ENCODE data around the gene SPAG16. TPM values are rescaled to one million over a fixed set of nuclear protein-coding genes. Genes with fewer than 3 reads are reported as not detected.

The SPAG16 gene
- total and polyA plus RNA-seq, 2 donors (not counting 1 experiment from before 2014, with no cell fraction given) = 3.4 to 8.6 TPM

DNA sequence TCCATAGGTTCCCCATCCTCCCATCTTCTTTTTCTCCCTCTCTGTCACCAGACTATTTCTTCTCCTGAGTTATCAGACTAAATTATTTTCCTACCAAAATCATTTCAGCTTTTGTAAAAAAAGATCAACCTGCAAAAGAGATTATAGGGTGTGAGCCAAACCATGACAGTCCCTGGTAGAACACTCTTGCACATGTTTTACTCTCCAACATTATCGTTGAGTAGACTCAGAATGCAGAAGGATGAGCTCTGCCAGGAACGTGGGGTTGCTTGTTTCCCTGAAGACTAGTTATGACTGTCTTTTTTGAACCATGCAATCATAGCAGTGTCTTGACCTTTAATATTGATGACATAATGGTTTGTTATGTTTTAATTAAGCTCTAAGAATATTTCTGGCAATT lies 766.5 kb downstream of the SPAG16 start:
- CTCF ChIA-PET = no interaction called here
- Histone ChIP-seq H2AFZ (ENCODE audit: insufficient read depth, low read depth, low read length, poor library complexity, severe bottlenecking) (no peak overlapping the region), H3K9me3 (ENCODE audit: control extremely low read depth in 1 of 3, control insufficient read depth in 2 of 3, insufficient read depth in 1 of 3, low read length in 2 of 3) (no peaks in the 10 kb centered on the region), H3K4me2 (replicated peaks; ENCODE audit: low read depth, low read length, poor library complexity, severe bottlenecking) (no peak overlapping the region), H3K36me3 (replicated peaks in 1 of 2; ENCODE audit: control extremely low read depth in 1 of 2, control insufficient read depth in 1 of 2, extremely low read depth in 1 of 2, insufficient read depth in 2 of 2, low read length in 1 of 2) (no peaks in the 10 kb centered on the region), H3K27ac (ENCODE audit: low read length in 2 of 2) (no peak overlapping the region), H3K27me3 (replicated peaks in 1 of 4; ENCODE audit: control extremely low read depth in 1 of 4, control insufficient read depth in 3 of 4, insufficient read depth in 4 of 4, low read length in 3 of 4) (no peaks in the 10 kb centered on the region), H3K4me1 (ENCODE audit: control insufficient read depth in 2 of 2, insufficient read depth in 2 of 2, low read length in 2 of 2) (no peaks in the 10 kb centered on the region), H4K20me1 (ENCODE audit: control insufficient read depth, insufficient read depth, low read length, poor library complexity, severe bottlenecking) (no peaks in the 10 kb centered on the region), H3K79me2 (ENCODE audit: control insufficient read depth, insufficient read depth, low read length) (no peaks in the 10 kb centered on the region), H3K9ac (ENCODE audit: low read length) (no peak overlapping the region), H3K4me3 (ENCODE audit: control extremely low read depth in 1 of 5, extremely low read depth in 1 of 5, insufficient read depth in 1 of 5, low read depth in 2 of 5, low read length in 4 of 5) (no peak overlapping the region)
- no peak overlapping the region for H3K4me3 Mint-ChIP-seq
- no peaks in the 10 kb centered on the region for H3K9me3 Mint-ChIP-seq (ENCODE audit: insufficient read depth)
- H3K27me3 Mint-ChIP-seq = no peaks in the 10 kb centered on the region
- no peak overlapping the region for H3K27ac Mint-ChIP-seq
- intact Hi-C loops (cut with micrococcal nuclease) = no loop called here
- POLR2A ChIA-PET = no interaction called here
- TF ChIP-seq EZH2 (IDR thresholded peaks at IDR 0.05; ENCODE audit: borderline replicate concordance, insufficient read depth, low read depth, low read length, poor library complexity, severe bottlenecking) (no peak), CTCF (IDR thresholded peaks at IDR 0.05) (no peak)
- 85% methylated on average over 2 of the region's 2 CpGs for WGBS (ENCODE audit: insufficient coverage)
- DNase-seq (no peak), ATAC-seq (ENCODE audit: low read depth) (no peak)
- no peaks in the 10 kb centered on the region for H3K4me1 Mint-ChIP-seq

- Histone ChIP-seq H3K4me3 (ENCODE audit: control extremely low read depth in 1 of 5, extremely low read depth in 1 of 5, insufficient read depth in 1 of 5, low read depth in 2 of 5, low read length in 4 of 5) (no peak overlapping the region), H4K20me1 (ENCODE audit: control insufficient read depth, insufficient read depth, low read length, poor library complexity, severe bottlenecking) (no peaks in the 10 kb centered on the region), H3K4me2 (replicated peaks; ENCODE audit: low read depth, low read length, poor library complexity, severe bottlenecking) (no peak overlapping the region), H3K9me3 (ENCODE audit: control extremely low read depth in 1 of 3, control insufficient read depth in 2 of 3, insufficient read depth in 1 of 3, low read length in 2 of 3) (no peaks in the 10 kb centered on the region), H3K27me3 (replicated peaks in 1 of 4; ENCODE audit: control extremely low read depth in 1 of 4, control insufficient read depth in 3 of 4, insufficient read depth in 4 of 4, low read length in 3 of 4) (no peaks in the 10 kb centered on the region), H3K27ac (ENCODE audit: low read length in 2 of 2) (no peak overlapping the region), H3K79me2 (ENCODE audit: control insufficient read depth, insufficient read depth, low read length) (no peaks in the 10 kb centered on the region), H3K9ac (ENCODE audit: low read length) (no peak overlapping the region), H3K4me1 (ENCODE audit: control insufficient read depth in 2 of 2, insufficient read depth in 2 of 2, low read length in 2 of 2) (no peaks in the 10 kb centered on the region), H3K36me3 (replicated peaks in 1 of 2; ENCODE audit: control extremely low read depth in 1 of 2, control insufficient read depth in 1 of 2, extremely low read depth in 1 of 2, insufficient read depth in 2 of 2, low read length in 1 of 2) (no peaks in the 10 kb centered on the region), H2AFZ (ENCODE audit: insufficient read depth, low read depth, low read length, poor library complexity, severe bottlenecking) (no peak overlapping the region)
- DNase-seq (no peak), ATAC-seq (ENCODE audit: low read depth) (no peak)
- ChIA-PET POLR2A (no interaction called here), CTCF (no interaction called here)
- Mint-ChIP-seq H3K27me3 (no peaks in the 10 kb centered on the region), H3K4me3 (no peak overlapping the region), H3K27ac (no peak overlapping the region), H3K9me3 (ENCODE audit: insufficient read depth) (no peaks in the 10 kb centered on the region), H3K4me1 (no peaks in the 10 kb centered on the region)
- WGBS (ENCODE audit: insufficient coverage) = no CpG with 5 or more reads among the region's 1 CpG
- no peak for TF ChIP-seq CTCF (IDR thresholded peaks at IDR 0.05)
- TF ChIP-seq EZH2 (IDR thresholded peaks at IDR 0.05; ENCODE audit: borderline replicate concordance, insufficient read depth, low read depth, low read length, poor library complexity, severe bottlenecking) = no peak
- intact Hi-C loops (cut with micrococcal nuclease) = no loop called here
Observed at GRCh38 chr2:214051585-214051984, 767.3 kb downstream of the SPAG16 start.

Measured in B cell (primary cell).